H1 (cell line): ENCODE results near the gene FHL2.
A peak's percentile ranks its signal among the peaks of the same experiment; 100 is the strongest.

ENCODE experiments used
- RAD21 ChIP-seq, 2 experiments: IDR thresholded peaks in 1 of 2; conservative IDR thresholded peaks in 1 of 2; 2 replicates each; pipeline ENCODE4 v1.6.1; 2011; ENCODE audit warnings: low read depth in 2 of 2, low read length in 2 of 2, improper control_type of control experiment in 1 of 2, inconsistent platforms in 1 of 2, mild to moderate bottlenecking in 1 of 2, moderate library complexity in 1 of 2
- RNF2 ChIP-seq: fragments of 200-900, 300-1000 bp; sonication (generic); IDR thresholded peaks from 2 replicates; pipeline ENCODE4 v1.7.1; 2016; ENCODE audit warnings: borderline replicate concordance, low read depth, mild to moderate bottlenecking, antibody characterized with exemption, low read length; ENCODE audit not compliant: poor library complexity, severe bottlenecking; ENCODE audit errors: missing control alignments
- SIN3A ChIP-seq, 2 experiments: IDR thresholded peaks in 1 of 2; conservative IDR thresholded peaks in 1 of 2; 2 replicates each; pipeline ENCODE4 v1.6.1; 2011 to 2012; ENCODE audit warnings: low read length in 2 of 2, improper control_type of control experiment in 1 of 2, low read depth in 1 of 2, mild to moderate bottlenecking in 1 of 2
- TCF12 ChIP-seq: IDR thresholded peaks from 2 replicates; pipeline ENCODE4 v1.6.1; 2011; ENCODE audit warnings: low read depth, mild to moderate bottlenecking, low read length
- ZNF274 ChIP-seq: IDR thresholded peaks from 2 replicates; pipeline ENCODE4 v1.7.0; 2012; ENCODE audit warnings: low read length, borderline replicate concordance; ENCODE audit errors: extremely low read depth
- TF ChIP-seq, protein P1 (sequence below), 3 experiments: IDR thresholded peaks; 1 replicate in 2 of 3; 2 replicates in 1 of 3; pipeline versions ENCODE4 v1.5.1 to v1.6.1; 2011; ENCODE audit warnings: low read length in 3 of 3, mild to moderate bottlenecking in 3 of 3, inconsistent platforms in 2 of 3, low read depth in 1 of 3, moderate library complexity in 1 of 3; ENCODE audit not compliant: insufficient read depth in 1 of 3; ENCODE audit errors: control extremely low read depth in 1 of 3

DNA sequence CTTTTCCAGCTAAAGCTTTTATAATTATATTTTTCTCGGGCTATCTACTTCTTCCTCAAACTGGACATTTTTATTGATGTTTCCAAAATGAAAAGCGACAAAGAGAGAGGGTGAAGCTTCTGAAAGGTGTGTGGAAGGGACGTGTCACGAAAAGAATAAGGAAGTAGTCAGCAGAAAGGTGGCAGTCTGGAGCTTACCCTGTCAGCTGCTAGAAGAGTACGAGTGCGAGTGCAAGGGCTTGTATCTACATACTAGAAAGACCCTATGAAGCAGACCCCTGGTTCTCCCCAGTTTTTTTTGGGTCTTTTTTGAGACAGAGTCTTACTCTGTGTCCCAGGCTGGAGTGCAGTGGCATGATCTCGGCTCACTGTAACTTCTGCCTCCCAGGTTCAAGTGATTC is 14.6 kb downstream of the FHL2 start:
- TF ChIP-seq RAD21 (IDR thresholded peaks at IDR 0.05 in 1 of 2, conservative IDR thresholded peaks at IDR 0.05 in 1 of 2; ENCODE audit: low read depth in 2 of 2, low read length in 2 of 2) (peak; percentile 14; a peak in 1 of 4 replicates), SIN3A (conservative IDR thresholded peaks at IDR 0.05 in 1 of 2, IDR thresholded peaks at IDR 0.05 in 1 of 2; ENCODE audit: low read depth in 1 of 2, low read length in 2 of 2) (no peak), RNF2 (no peak), TCF12 (no peak), ZNF274 (no peak)
- TF ChIP-seq, protein P1, sequence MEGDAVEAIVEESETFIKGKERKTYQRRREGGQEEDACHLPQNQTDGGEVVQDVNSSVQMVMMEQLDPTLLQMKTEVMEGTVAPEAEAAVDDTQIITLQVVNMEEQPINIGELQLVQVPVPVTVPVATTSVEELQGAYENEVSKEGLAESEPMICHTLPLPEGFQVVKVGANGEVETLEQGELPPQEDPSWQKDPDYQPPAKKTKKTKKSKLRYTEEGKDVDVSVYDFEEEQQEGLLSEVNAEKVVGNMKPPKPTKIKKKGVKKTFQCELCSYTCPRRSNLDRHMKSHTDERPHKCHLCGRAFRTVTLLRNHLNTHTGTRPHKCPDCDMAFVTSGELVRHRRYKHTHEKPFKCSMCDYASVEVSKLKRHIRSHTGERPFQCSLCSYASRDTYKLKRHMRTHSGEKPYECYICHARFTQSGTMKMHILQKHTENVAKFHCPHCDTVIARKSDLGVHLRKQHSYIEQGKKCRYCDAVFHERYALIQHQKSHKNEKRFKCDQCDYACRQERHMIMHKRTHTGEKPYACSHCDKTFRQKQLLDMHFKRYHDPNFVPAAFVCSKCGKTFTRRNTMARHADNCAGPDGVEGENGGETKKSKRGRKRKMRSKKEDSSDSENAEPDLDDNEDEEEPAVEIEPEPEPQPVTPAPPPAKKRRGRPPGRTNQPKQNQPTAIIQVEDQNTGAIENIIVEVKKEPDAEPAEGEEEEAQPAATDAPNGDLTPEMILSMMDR (IDR thresholded peaks at IDR 0.05; ENCODE audit: control extremely low read depth in 1 of 3, insufficient read depth in 1 of 3, low read depth in 1 of 3, low read length in 3 of 3), result no peak
